GM19397 (cell line): Measurements from ENCODE around the gene CCDC57.
"Not testable (repeated sequence)": the region's sequence is repeated elsewhere in the genome, so short reads cannot be mapped to it uniquely, and the experiment has no call there.

ENCODE experiments used
- ATAC-seq: cut with Tn5 transposase; IDR thresholded peaks from one replicate; pipeline ENCODE4 v1.9.1; 2021; ENCODE audit warnings: mild to moderate bottlenecking, moderate library complexity; ENCODE audit not compliant: unreplicated experiment

The CCDC57 gene

GRCh38 chr17:82179412-82179811 lies 33.2 kb downstream of the CCDC57 start:
- ATAC-seq, result no peak

GRCh38 chr17:82178499-82179261 lies 34.0 kb downstream of the CCDC57 start:
- no peak for ATAC-seq

DNA sequence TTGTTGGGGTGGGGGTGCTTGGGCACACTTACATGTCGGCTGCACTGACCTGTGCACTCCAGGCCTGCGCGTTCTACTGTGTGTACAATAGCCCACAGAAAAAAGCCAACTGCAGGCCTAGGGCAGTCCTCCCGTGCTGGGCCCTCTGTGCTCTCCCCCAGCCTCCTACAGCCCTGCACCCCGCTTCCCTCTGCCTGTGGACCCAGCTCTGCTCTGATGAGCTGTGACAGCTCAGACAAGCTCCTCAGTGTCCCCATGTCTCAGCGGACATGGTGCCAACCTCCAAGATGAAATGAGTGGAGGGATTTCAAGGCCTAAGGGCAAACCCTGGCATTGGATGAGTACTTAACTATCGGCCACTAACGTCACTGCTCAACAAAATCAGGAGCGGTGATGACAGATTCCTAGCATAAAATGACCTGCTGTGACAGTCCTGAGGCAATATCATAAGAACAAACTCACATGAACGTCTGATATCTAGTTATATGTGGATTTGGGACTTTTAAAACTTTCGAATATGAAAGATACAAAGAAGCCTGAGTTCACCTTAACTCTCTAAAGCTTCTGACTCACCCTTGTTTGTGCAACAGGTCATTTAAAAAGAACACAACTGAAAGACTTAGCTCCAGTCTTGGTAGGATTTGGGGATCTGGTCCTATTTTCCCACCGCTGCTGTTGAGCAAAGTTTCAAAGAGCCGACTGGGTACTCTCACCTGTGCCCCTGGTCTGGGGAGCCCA lies 34.7 kb downstream of the CCDC57 start:
- no peak for ATAC-seq

GRCh38 chr17:82177276-82177675 lies 35.4 kb downstream of the CCDC57 start:
- ATAC-seq, result no peak

DNA sequence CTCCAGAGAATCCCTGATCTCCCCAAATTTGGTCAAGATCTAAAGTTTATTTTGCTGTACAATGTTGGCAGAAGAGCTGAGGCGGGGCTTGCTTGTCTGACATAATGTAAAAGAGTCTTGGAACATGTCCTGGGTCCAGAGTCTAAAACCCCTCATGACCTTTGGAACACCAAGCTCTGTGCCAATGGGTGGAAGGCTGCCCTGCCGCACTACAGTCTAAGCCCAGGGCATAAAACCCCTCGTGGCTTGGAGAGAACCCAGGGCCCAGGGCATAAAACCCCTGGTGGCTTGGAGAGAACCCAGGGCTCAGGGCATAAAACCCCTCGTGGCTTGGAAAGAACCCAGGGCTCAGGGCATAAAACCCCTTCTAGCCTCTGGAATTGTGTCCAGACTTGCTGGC lies 36.7 kb downstream of the CCDC57 start:
- no peak for ATAC-seq

DNA sequence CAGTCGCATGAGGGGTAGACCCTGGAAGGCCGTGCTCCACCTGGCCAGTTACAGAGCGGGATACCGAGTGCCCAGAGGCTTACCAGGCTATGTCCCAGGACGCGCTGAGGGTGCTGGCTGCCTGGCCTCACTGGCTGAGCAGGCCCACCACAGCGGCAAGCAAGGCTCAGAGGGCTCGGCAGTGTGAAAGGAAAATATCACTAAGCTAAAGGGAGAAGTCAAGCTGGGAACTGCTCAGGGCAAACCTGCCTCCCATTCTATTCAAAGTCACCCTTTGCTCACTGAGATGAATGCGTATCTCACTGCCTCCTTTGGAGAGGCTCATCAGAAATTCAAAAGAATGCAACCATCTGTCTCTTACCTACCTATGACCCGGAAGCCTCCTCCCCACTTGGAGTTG lies 37.4 kb downstream of the CCDC57 start:
- ATAC-seq, result no peak

- ATAC-seq, result not testable (repeated sequence)
Observed at GRCh38 chr17:82174042-82174857, 38.4 kb downstream of the CCDC57 start.

- no peak for ATAC-seq
Observed at GRCh38 chr17:82173351-82174041, 39.1 kb downstream of the CCDC57 start.

DNA sequence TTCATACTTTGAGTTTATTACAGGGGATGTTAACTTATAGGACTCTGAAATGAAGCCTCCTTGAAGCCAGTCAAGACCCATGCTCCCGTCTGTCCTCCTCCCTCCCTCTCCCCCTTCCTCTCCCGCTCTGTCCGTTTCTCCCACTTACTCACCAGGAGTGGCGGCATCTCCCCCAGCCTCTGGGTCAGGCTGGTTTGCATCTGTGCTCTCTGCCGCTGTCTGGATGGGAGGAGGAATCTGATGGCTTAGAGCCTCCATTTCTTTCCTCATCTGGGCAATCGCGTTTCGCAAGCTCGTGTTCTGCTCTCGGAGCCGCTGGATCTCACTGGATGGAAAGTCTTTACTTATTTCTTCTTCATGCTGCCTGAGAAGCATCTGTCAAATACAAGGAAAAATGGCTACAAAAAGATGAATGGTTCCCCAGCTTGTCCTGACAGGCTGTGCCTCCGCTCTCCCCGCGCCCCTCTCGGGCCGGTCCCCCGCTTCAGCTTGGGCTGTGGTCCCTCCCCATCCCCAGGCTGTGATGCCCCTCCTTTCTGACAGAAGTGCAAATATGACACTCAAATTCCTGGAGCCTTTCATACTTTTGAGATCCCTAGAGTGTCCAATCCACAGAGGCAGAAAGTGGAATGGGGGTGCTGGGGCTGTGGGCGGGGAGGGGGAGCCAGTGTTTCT lies 40.0 kb downstream of the CCDC57 start:
- no peak for ATAC-seq

- no peak for ATAC-seq
Observed at GRCh38 chr17:82171750-82172375, 40.8 kb downstream of the CCDC57 start.

GRCh38 chr17:82170412-82170961 lies 42.2 kb downstream of the CCDC57 start:
- no peak for ATAC-seq

DNA sequence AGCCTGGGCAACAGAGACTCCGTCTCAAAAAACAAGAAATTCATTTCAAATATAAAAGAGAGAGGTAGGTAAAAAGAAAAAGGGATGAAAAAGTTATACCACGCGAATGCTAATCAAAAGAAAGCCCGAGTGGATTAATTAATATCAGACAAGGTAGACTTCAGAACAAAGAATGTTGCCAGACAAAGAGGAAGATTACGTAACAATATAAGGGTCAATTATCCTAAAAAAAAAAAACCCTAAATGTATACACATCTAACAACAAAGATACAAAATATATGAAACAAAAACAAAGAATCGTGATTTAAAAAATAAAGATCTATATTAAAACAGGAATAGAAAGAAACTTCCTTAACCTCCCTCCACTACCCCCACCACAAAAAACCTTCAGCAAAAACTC lies 44.1 kb downstream of the CCDC57 start:
- no peak for ATAC-seq

GRCh38 chr17:82167028-82167427 lies 45.6 kb downstream of the CCDC57 start:
- no peak for ATAC-seq

GRCh38 chr17:82164853-82165252 lies 47.8 kb downstream of the CCDC57 start:
- no peak for ATAC-seq

DNA sequence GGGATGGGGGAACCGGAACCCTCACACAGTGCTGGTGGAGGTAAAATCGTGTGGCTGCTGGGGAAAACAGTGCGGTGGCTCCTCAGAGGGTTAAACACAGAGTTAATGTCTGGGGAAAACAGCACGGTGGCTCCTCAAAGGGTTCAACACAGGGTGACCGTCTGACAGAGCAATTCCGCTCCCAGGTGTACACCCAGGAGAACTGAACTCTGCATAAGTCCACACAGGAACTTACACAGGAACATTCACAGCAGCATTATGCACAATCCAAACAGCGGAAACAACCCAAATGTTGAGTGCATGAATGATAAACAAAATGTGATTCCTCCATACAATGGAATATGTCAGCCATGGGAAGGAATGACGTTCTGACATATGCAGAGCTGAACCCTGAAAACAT lies 51.4 kb downstream of the CCDC57 start:
- ATAC-seq, result no peak

DNA sequence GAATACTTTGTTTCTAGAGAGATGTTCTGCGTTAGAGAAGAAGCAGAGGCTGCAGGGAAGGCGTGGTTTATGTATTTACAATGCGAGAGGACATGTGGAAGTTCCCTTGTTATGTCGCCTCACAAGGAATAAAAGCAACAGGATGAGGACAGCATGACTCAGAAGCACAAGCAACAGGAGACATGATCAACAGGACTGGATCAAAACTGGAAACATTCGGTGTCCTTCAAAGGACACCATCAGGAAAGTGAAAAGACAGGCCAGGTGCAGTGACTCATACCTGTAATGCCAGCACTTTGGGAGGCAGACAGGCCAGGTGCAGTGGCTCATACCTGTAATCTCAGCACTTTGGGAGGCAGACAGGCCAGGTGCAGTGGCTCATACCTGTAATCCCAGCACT lies 52.6 kb downstream of the CCDC57 start:
- no peak for ATAC-seq

DNA sequence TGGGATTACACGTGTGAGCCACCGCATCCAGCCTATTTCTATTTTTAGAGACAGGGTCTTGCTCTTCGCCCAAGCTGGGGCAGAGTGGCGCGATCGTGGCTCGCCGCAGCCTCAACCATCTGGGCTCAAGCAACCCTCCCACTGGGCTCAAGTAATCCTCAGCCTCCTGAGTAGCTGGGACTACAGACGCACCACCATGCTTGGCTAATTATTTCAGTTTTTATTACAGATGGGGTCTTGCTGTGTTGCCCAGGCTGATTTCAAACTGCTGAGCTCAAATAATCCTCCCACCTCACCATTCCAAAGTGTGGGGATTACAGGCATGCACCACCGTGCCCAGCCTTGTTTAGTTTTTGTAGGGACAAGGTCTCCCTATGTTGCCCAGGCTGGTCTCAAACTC lies 53.8 kb downstream of the CCDC57 start:
- ATAC-seq, result no peak

DNA sequence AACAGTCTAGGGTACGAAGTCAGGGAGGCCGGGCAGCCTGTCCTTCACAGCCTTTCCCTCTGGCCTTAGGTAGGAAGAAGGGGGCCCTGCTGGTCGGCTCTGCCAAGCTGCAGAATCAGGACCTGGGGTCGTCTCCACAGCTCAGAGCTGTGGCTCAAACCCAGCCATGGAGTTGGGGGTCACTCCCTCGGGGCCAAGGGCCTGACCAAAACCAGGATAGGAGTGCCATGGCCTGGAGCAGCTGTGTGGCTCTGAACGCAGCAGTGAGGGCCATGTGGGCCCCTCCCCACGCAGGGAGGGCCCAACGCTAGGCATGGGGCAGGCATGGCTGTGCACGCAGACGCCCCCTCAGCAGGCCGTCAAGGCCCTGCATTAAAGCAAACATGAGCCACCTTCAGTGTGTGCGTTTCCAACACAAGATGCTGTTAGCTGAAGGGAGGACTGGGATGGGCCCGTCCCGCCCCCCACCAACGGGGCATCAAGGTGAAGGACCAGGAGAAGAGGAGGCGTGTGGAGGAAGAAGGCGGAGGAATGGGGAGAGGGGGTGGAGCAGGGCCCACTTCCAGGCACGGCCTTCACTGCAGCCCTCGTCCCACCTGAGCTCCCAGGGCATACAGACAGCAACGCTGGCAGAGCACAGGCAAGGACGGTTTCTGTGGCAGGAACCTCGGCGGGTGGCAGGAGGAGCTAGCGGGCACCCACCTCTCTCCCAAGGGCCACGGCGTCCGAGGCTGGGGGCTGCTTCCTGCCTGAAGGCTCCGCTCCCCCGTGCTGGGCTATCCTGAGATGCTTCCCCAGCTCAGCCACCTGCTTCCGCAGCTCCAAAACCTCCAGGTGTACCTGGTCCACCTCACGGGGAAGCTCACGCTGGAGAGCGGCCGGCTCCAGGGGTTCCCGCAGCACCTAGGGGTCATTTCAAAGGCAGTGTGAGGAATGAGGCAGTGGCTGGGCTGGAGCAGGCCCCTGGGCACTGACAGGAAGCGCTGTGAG lies 55.3 kb downstream of the CCDC57 start:
- ATAC-seq, result no peak
